Nephron (organoid): ENCODE results near the gene ZFYVE26.
"Not testable (repeated sequence)": the region's sequence is repeated elsewhere in the genome, so short reads cannot be mapped to it uniquely, and the experiment has no call there.

ENCODE experiments used
- H3K27ac Mint-ChIP-seq, 3 experiments: 2 replicates each; pipeline ENCODE4 v1.8.0; 2020; ENCODE audit warnings: mixed read lengths in 3 of 3, mild to moderate bottlenecking in 2 of 3, moderate library complexity in 1 of 3
- H3K27me3 Mint-ChIP-seq: 2 replicates; pipeline ENCODE4 v1.8.0; 2021; ENCODE audit warnings: low read depth, mild to moderate bottlenecking, moderate library complexity, mixed read lengths
- H3K36me3 Mint-ChIP-seq: 2 replicates; pipeline ENCODE4 v1.8.0; 2020; ENCODE audit warnings: low read depth, mixed read lengths
- H3K4me1 Mint-ChIP-seq: 2 replicates; pipeline ENCODE4 v1.8.0; 2020; ENCODE audit warnings: mixed read lengths
- H3K4me3 Mint-ChIP-seq, 3 experiments: 2 replicates each; pipeline ENCODE4 v1.8.0; 2020; ENCODE audit warnings: mild to moderate bottlenecking in 3 of 3, mixed read lengths in 3 of 3, moderate library complexity in 2 of 3
- H3K9me3 Mint-ChIP-seq: 2 replicates; pipeline ENCODE4 v1.8.0; 2020; ENCODE audit warnings: mixed read lengths
- TF ChIP-seq, protein P1 (sequence below), 3 experiments: fragments of 200-600 bp; sonication (generic); IDR thresholded peaks; one replicate each; pipeline ENCODE4 v1.5.0; 2021; ENCODE audit warnings: antibody characterized with exemption in 3 of 3; ENCODE audit not compliant: unreplicated experiment in 3 of 3

Gene ZFYVE26

DNA sequence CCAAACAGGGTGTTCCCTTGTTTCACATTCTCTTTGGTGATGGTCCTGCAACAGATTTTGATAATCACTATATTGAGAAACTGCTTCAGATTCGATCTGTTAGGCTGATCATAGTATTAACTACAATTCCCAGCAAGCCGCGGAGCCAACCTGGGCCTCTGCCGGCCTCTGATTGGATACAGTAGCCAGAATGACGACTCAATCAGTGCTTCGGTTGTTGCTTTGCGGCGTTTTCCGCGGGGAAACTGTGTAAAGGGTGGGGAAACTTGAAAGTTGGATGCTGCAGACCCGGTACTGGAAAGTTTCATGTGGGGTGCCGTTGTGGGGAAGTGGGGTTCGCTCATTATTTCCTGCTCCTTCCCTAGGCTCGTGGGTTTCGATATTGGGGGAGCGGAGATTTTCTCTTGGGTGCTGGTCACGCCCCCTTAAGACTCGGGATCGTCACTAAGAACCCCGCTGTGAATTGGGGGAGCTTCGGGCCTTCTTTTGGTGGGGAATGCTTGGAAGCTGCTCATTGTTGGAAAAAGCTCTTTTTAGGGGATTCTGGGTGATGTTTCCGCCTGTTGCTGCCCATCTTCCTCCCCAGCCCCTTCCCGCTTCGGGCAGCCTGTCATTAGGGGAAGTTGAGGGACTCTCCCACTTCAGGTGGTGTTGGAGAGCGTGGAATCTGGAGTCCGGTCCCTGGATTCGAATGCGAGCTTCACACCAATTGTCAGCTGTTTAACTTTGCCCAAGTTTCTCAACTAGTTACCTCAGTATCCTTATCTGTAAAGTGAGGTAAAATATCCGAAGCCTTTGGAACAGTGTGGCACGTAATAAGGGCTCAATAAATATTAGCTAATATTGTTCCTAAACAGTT, 3.4 kb upstream of the ZFYVE26 start, which contains the start of gene RAD51B:
Gene RAD51B (plus strand): TSS at position 217 of the 859 bp plus-strand sequence.
- Mint-ChIP-seq H3K36me3 (no peaks in the 10 kb centered on the region), H3K4me3 (peak within 1 kb of the TSS; percentile 94 to 98 (median 97)), H3K27ac (peak within 1 kb of the TSS; percentile 85 to 98 (median 93)), H3K27me3 (no peaks in the 10 kb centered on the region), H3K4me1 (peaks cover 27% of the 10 kb centered on the region), H3K9me3 (no peaks in the 10 kb centered on the region)
- TF ChIP-seq, protein P1, sequence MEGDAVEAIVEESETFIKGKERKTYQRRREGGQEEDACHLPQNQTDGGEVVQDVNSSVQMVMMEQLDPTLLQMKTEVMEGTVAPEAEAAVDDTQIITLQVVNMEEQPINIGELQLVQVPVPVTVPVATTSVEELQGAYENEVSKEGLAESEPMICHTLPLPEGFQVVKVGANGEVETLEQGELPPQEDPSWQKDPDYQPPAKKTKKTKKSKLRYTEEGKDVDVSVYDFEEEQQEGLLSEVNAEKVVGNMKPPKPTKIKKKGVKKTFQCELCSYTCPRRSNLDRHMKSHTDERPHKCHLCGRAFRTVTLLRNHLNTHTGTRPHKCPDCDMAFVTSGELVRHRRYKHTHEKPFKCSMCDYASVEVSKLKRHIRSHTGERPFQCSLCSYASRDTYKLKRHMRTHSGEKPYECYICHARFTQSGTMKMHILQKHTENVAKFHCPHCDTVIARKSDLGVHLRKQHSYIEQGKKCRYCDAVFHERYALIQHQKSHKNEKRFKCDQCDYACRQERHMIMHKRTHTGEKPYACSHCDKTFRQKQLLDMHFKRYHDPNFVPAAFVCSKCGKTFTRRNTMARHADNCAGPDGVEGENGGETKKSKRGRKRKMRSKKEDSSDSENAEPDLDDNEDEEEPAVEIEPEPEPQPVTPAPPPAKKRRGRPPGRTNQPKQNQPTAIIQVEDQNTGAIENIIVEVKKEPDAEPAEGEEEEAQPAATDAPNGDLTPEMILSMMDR (IDR thresholded peaks at IDR 0.05; ENCODE audit: unreplicated experiment in 3 of 3), result no peak

DNA sequence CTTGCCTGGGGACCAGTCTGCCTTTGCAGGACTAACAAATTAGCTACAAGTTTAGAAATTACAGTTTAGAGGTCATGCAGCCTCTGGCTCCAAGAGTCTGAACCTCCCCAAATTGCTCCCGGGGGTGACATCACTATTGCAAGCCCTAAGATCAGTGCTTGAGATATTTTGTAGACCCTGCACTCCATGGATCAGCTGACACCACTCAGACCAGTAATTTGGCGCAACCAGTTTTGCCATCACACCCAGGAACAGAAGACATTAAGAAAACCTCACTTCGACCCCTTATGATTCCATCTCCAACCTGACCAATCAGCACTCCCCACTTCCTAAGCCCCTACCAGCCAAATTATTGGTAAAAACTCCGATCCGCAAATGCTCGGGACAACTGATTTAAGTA, 2.1 kb upstream of the ZFYVE26 start:
- H3K9me3 Mint-ChIP-seq, H3K36me3 Mint-ChIP-seq, H3K27me3 Mint-ChIP-seq: not testable (repeated sequence)
- H3K4me1 Mint-ChIP-seq, result peaks cover 32% of the 10 kb centered on the region
- H3K27ac Mint-ChIP-seq, result peak overlapping the region in 2 of 3 experiments; percentile 22 to 63
- H3K4me3 Mint-ChIP-seq, result peak overlapping the region; percentile 64 to 98 (median 78)

- TF ChIP-seq, protein P1 (IDR thresholded peaks at IDR 0.05; ENCODE audit: unreplicated experiment in 3 of 3), result no peak
- peak overlapping the region; percentile 64 to 98 (median 78) for H3K4me3 Mint-ChIP-seq
- H3K27ac Mint-ChIP-seq, result peak overlapping the region in 2 of 3 experiments; percentile 22 to 63
- peaks cover 32% of the 10 kb centered on the region for H3K4me1 Mint-ChIP-seq
- no peaks in the 10 kb centered on the region for H3K27me3 Mint-ChIP-seq
- H3K36me3 Mint-ChIP-seq, result peaks cover 6% of the 10 kb centered on the region
- no peaks in the 10 kb centered on the region for H3K9me3 Mint-ChIP-seq
Measured at GRCh38 chr14:67817750-67818438, 1.5 kb upstream of the ZFYVE26 start.

GRCh38 chr14:67815573-67816225, 691 bp downstream of the ZFYVE26 start:
- Mint-ChIP-seq H3K36me3 (peaks cover 22% of the 10 kb centered on the region), H3K27me3 (no peaks in the 10 kb centered on the region), H3K4me1 (peaks cover 28% of the 10 kb centered on the region), H3K27ac (peak overlapping the region; percentile 75 to 95 (median 92)), H3K9me3 (no peaks in the 10 kb centered on the region), H3K4me3 (peak overlapping the region; percentile 88 to 94 (median 91))
- TF ChIP-seq, protein P1 (IDR thresholded peaks at IDR 0.05; ENCODE audit: unreplicated experiment in 3 of 3), result no peak

GRCh38 chr14:67814821-67815220, 1.6 kb downstream of the ZFYVE26 start:
- H3K4me3 Mint-ChIP-seq, result peak overlapping the region; percentile 88 to 94 (median 91)
- H3K36me3 Mint-ChIP-seq, result peaks cover 29% of the 10 kb centered on the region
- peaks cover 22% of the 10 kb centered on the region for H3K4me1 Mint-ChIP-seq
- no peaks in the 10 kb centered on the region for H3K27me3 Mint-ChIP-seq
- H3K27ac Mint-ChIP-seq, result peak overlapping the region in 2 of 3 experiments; percentile 92 to 95
- H3K9me3 Mint-ChIP-seq, result no peaks in the 10 kb centered on the region
- TF ChIP-seq, protein P1 (IDR thresholded peaks at IDR 0.05; ENCODE audit: unreplicated experiment in 3 of 3), result no peak

- no peaks in the 10 kb centered on the region for H3K9me3 Mint-ChIP-seq
- H3K27ac Mint-ChIP-seq, result no peak overlapping the region
- peaks cover 74% of the 10 kb centered on the region for H3K36me3 Mint-ChIP-seq
- no peak overlapping the region for H3K4me3 Mint-ChIP-seq
- no peaks in the 10 kb centered on the region for H3K27me3 Mint-ChIP-seq
- TF ChIP-seq, protein P1 (IDR thresholded peaks at IDR 0.05; ENCODE audit: unreplicated experiment in 3 of 3), result no peak
- H3K4me1 Mint-ChIP-seq, result no peaks in the 10 kb centered on the region
Measured at GRCh38 chr14:67806246-67806645, 10.1 kb downstream of the ZFYVE26 start.
